Measurements from ENCODE around the gene MYRFL.

DNA sequence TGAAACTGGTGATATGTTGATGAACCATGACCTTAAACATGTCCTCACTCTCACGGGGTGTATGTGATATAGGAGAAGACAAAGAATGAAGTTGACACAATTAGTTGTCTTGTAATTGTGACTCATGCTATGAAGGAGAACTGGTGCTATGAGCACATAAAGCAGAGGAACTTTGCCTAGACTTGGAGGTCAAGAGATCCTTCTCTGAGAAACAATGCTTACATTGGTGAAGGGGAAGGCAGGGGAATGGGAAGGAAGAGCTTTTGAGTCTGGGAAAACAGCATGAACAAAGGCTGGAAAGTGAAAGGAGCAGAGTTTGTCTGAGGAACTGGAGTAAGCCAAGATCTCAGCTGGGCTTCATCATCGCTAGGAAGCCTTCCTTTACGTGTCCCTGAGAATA lies 83.2 kb downstream of the MYRFL start:
- TF ChIP-seq, protein P1, sequence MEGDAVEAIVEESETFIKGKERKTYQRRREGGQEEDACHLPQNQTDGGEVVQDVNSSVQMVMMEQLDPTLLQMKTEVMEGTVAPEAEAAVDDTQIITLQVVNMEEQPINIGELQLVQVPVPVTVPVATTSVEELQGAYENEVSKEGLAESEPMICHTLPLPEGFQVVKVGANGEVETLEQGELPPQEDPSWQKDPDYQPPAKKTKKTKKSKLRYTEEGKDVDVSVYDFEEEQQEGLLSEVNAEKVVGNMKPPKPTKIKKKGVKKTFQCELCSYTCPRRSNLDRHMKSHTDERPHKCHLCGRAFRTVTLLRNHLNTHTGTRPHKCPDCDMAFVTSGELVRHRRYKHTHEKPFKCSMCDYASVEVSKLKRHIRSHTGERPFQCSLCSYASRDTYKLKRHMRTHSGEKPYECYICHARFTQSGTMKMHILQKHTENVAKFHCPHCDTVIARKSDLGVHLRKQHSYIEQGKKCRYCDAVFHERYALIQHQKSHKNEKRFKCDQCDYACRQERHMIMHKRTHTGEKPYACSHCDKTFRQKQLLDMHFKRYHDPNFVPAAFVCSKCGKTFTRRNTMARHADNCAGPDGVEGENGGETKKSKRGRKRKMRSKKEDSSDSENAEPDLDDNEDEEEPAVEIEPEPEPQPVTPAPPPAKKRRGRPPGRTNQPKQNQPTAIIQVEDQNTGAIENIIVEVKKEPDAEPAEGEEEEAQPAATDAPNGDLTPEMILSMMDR (IDR thresholded peaks at IDR 0.05; ENCODE audit: low read depth, low read length), result no peak
- no peak for TF ChIP-seq EZH2phosphoT487 (IDR thresholded peaks at IDR 0.05; ENCODE audit: low read depth)

Measured in OCI-LY3 (cell line).